Ovary (tissue), 9 donors: ENCODE measurements around the gene CSK. TPM values are rescaled to one million over a fixed set of nuclear protein-coding genes. Genes with fewer than 3 reads are reported as not detected.
A peak's percentile ranks its signal among the peaks of the same experiment; 100 is the strongest.

Experiments
- DNase-seq, 5 donors: peaks; one replicate each; pipeline ENCODE4 v3.0.0-alpha.2; 2019 to 2020
- H3K27ac ChIP-seq, 2 donors: fragments of 200-600 bp; one replicate each; pipeline versions ENCODE4 v1.5.1 to v1.8.0; 2019 to 2022
- H3K27me3 ChIP-seq: fragments of 200-600 bp; one replicate; pipeline ENCODE4 v1.8.0; 2022
- H3K36me3 ChIP-seq: fragments of 200-600 bp; sonication (generic); one replicate; pipeline ENCODE4 v1.5.1; 2019
- H3K4me1 ChIP-seq: one replicate; pipeline ENCODE4 v1.8.1; 2013; ENCODE audit warnings: mild to moderate bottlenecking, moderate library complexity; ENCODE audit not compliant: insufficient read depth
- H3K4me3 ChIP-seq: fragments of 200-600 bp; sonication (generic); one replicate; pipeline ENCODE4 v1.5.1; 2017
- H3K9me3 ChIP-seq, 2 donors: fragments of 200-600 bp in 1 of 2; sonication (generic) in 1 of 2; one replicate each; pipeline versions ENCODE4 v1.5.1 to v1.8.1; 2013 to 2019; ENCODE audit warnings: mild to moderate bottlenecking in 1 of 2, moderate library complexity in 1 of 2
- CTCF ChIP-seq, 3 donors: fragments of 450-650 bp in 2 of 3; fragments of 200-600 bp in 1 of 3; IDR thresholded peaks; one replicate each; pipeline versions ENCODE4 v1.5.1 to v1.8.0; 2016 to 2022; ENCODE audit warnings: antibody characterized with exemption in 3 of 3, mild to moderate bottlenecking in 1 of 3
- EP300 ChIP-seq: sonication (generic); formaldehyde crosslinking; IDR thresholded peaks from one replicate; pipeline ENCODE4 v1.6.1; 2017; ENCODE audit warnings: antibody characterized with exemption
- POLR2A ChIP-seq: fragments of 450-650 bp; IDR thresholded peaks from one replicate; pipeline ENCODE4 v1.6.1; 2017; ENCODE audit warnings: antibody characterized with exemption, mild to moderate bottlenecking, moderate library complexity
- WGBS, 3 donors: extraction: QIAGEN DNeasy Blood & Tissue Kit in 1 of 3; methylation state at CpG; one replicate each; pipeline versions ENCODE4 v1.1.5 to v1.1.7; 2013 to 2017; 5-methylcytosine and 5-hydroxymethylcytosine counted together
- intact Hi-C, 4 donors: fragments of 100-400 bp; cut with DNase I; formaldehyde crosslinking; loops; one replicate each; pipeline versions ENCODE4 v1.11.0 to v1.15.1; 2022 to 2023
- polyA plus RNA-seq, 2 donors: library from polyadenylated mRNA; stranded (reverse); fragments of 200-250 nt in 1 of 2; fragments of 350-450 nt in 1 of 2; fragmentation: Illumina TruSeq in 1 of 2; extraction: RNeasy Lipid Tissue Mini Kit (QIAGEN cat#74804) in 1 of 2; gene quantifications; one replicate each; pipeline ENCODE4 v1.2.3, GENCODE V29; 2013 to 2014
- total RNA-seq, 7 donors: library from RNA; depleted of rRNA in 2 of 7; stranded (reverse); fragments of >200 nt in 2 of 7; fragmentation: NEBNext Ultra II Directional in 3 of 7; extraction: Animal tissue kit (Norgen Biotek cat#: 25700) in 3 of 7; gene quantifications; one replicate each; pipeline versions ENCODE4 v1.1.0 to v1.2.4, GENCODE V29; 2016 to 2023
- donor health status: DM: no; HTN: no; CAD: no; lungs with moderate emphysema.
- donor health status: DM: no; HTN: no; CAD: no.
- donor health status: Bipolar disorder and iron deficiency.
- donor health status: DM: yes; HTN: yes; CAD: no.
- donor health status: DM: no; HTN: no; CAD: no.
- donor health status: DM: yes; HTN: yes; CAD: no.

Gene CSK
- total and polyA plus RNA-seq, 9 donors = 9.2 to 49.6 (median 41.1) TPM

- H3K27me3 ChIP-seq = no peaks in the 10 kb centered on the region
- peaks cover 3% of the 10 kb centered on the region for H3K4me1 ChIP-seq
- no peak for DNase-seq
- 71 to 78% (median 73%) methylated on average over 6 of the region's 6 CpGs for WGBS, 3 donors
- intact Hi-C loops = no loop called here
- TF ChIP-seq EP300 = no peak
- TF ChIP-seq CTCF (IDR thresholded peaks at IDR 0.05) = no peak
- TF ChIP-seq POLR2A = no peak
- no peak overlapping the region for H3K4me3 ChIP-seq
- no peaks in the 10 kb centered on the region for H3K36me3 ChIP-seq
- H3K9me3 ChIP-seq = no peaks in the 10 kb centered on the region
- no peak overlapping the region for H3K27ac ChIP-seq
Measured at GRCh38 chr15:74823324-74823723, 41.4 kb downstream of the CSK start.

GRCh38 chr15:74824976-74825375 is 43.1 kb downstream of the CSK start:
- Histone ChIP-seq H3K36me3 (no peaks in the 10 kb centered on the region), H3K9me3 (no peaks in the 10 kb centered on the region), H3K27ac (no peak overlapping the region), H3K4me1 (peaks cover 3% of the 10 kb centered on the region), H3K27me3 (no peaks in the 10 kb centered on the region), H3K4me3 (no peak overlapping the region)
- intact Hi-C loops = no loop called here
- no peak for TF ChIP-seq CTCF (IDR thresholded peaks at IDR 0.05)
- no peak for TF ChIP-seq POLR2A
- no peak for TF ChIP-seq EP300
- 67 to 73% (median 71%) methylated on average over 7 of the region's 7 CpGs for WGBS, 3 donors
- DNase-seq = no peak

GRCh38 chr15:74825866-74826265 is 44.0 kb downstream of the CSK start:
- Histone ChIP-seq H3K4me3 (no peak overlapping the region), H3K27me3 (no peaks in the 10 kb centered on the region), H3K9me3 (no peaks in the 10 kb centered on the region), H3K27ac (no peak overlapping the region), H3K4me1 (peaks cover 3% of the 10 kb centered on the region), H3K36me3 (no peaks in the 10 kb centered on the region)
- DNase-seq = no peak
- no peak for TF ChIP-seq EP300
- WGBS, 3 donors = 22 to 35% (median 34%) methylated on average over 10 of the region's 10 CpGs
- intact Hi-C loops = no loop called here

GRCh38 chr15:74826364-74826819 is 44.5 kb downstream of the CSK start, which contains the start of gene CPLX3:
Gene CPLX3 (plus strand): TSS chr15:74826627. CDS start chr15:74826704, 77 bp downstream.
- H3K27me3 ChIP-seq = no peaks in the 10 kb centered on the region

More at GRCh38 chr15:74826364-74826819, 44.5 kb downstream of the CSK start, which contains the start of gene CPLX3:
- no peaks in the 10 kb centered on the region for H3K9me3 ChIP-seq
- 2 to 3% (median 2%) methylated on average over 19 to 39 of the region's 44 CpGs for WGBS, 3 donors
- peaks cover 3% of the 10 kb centered on the region for H3K4me1 ChIP-seq
- intact Hi-C loops = no loop called here
- TF ChIP-seq CTCF (IDR thresholded peaks at IDR 0.05) (no peak), POLR2A (no peak), EP300 (no peak)
- no peak within 1 kb of the TSS for H3K4me3 ChIP-seq
- DNase-seq = peak in 4 of 5 donors; percentile 45 to 79 (median 64)
- no peaks in the 10 kb centered on the region for H3K36me3 ChIP-seq
- no peak within 1 kb of the TSS for H3K27ac ChIP-seq
